Hematopoietic multipotent progenitor cell (in vitro differentiated cells): ENCODE measurements around the gene BTAF1. TPM values are rescaled to one million over a fixed set of nuclear protein-coding genes. Genes with fewer than 3 reads are reported as not detected.
"Not testable (repeated sequence)": the region's sequence is repeated elsewhere in the genome, so short reads cannot be mapped to it uniquely, and the experiment has no call there.

Experiments used
- DNase-seq, 3 donors: peaks; one replicate each; pipeline ENCODE4 v3.0.0-alpha.2; 2011 to 2015; ENCODE audit warnings: low read depth in 2 of 3, low spot score in 2 of 3
- total RNA-seq: library from RNA; depleted of rRNA; stranded (reverse); fragments of >200 nt; gene quantifications from one replicate; pipeline ENCODE4 v1.2.3, GENCODE V29; 2012

BTAF1 gene
- 38.0 TPM for total RNA-seq

- DNase-seq: peak; percentile 91 to 96 (median 95)
Measured at GRCh38 chr10:91923371-91924211, at the start of gene BTAF1. TSS of gene BTAF1 (plus strand) at chr10:91923770. CDS start at chr10:91924077, 307 bp downstream.

DNA sequence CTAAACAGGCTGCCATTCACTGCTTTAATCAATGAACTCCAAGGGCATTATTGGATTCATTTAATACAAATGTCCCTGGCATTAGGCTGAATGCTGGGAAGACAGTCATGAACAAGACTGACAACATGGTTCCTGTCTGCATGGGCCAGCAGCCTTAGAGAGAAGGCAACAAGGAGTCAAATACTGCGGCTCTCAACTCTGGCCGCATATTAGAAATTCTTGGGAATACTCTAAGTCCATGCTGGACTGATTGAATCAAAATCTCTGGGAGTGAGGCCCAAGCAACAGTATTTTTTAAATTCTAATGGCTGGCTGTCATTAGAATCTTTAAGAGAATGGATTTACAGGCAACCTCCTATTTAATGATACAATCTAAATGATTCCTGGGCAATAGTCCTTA lies 48.4 kb upstream of the BTAF1 start:
- no peak for DNase-seq

- DNase-seq: no peak
Measured at GRCh38 chr10:91875779-91876178, 47.8 kb upstream of the BTAF1 start.

DNA sequence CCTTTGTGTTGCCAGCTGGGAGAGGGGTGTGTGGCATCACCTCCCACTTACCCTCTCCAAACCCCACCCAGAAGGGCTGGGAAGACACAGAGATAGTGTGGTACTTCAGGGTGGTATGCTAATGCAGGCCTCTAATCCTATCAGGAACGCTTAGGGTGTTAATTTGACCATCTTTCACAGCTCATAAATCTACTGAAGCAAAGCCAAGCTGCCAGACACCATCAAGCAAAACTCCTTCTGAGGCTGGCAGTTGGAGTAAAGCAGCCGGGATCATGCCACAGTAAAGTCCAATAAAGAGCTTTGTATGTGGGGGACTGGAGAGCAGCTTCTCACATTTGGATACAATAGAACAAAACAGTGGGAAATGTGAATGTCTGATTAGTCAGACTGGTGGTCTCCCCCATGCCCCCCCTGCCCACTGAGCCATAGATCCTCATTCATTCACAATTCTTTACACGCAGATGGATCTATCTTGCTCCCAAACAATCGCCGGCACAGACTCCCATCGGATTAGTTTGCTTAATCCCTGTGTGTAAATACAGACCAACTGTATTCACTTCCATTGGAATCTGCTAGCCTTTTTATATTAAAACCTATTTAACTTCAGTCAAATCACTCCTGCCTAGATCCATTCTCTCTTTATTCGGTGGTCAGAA lies 43.9 kb upstream of the BTAF1 start:
- no peak for DNase-seq

- no peak for DNase-seq
Measured at GRCh38 chr10:91880310-91880709, 43.3 kb upstream of the BTAF1 start.

DNA sequence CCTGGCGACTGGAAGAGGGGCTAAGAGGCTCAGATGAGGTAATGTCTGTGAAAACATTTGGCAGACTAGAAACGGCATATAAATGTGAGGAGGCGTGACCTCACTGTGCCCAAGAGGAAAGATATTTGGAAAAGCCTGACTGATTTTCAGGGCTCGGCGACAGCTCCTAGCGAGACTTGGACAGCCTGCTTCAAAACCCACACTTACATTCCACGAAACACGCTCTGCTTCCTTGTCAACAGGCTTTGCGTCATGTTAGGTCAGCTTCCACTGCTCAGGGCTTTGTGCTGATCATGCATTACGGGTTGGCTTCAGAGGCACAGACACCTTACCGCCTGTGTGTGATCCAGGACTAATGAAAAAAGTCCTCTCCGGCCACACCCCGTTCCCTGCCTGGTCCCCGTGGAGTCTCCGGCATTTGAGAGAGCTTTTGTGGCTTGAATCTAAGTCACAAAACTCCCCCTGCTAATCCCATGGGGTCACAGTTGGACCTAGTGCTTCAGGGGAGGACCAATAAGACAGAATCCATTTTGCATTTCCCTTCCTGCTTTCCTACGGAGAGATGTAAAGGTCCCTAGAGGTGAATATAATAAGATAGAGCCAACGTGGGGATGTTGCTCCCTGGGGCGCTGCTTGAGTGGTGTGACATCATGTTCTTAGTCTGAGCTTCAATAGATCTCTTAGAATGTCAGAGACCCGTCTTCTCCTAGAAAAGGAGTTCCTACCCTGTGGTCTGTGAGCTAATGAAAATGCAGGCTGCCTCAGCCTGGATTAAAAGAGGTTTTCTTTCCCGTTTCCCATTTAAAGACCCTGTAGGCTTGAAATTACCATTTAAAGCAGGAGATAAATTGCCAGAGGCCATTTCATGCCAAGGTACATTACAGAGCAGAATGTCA lies 39.8 kb upstream of the BTAF1 start:
- no peak for DNase-seq

DNA sequence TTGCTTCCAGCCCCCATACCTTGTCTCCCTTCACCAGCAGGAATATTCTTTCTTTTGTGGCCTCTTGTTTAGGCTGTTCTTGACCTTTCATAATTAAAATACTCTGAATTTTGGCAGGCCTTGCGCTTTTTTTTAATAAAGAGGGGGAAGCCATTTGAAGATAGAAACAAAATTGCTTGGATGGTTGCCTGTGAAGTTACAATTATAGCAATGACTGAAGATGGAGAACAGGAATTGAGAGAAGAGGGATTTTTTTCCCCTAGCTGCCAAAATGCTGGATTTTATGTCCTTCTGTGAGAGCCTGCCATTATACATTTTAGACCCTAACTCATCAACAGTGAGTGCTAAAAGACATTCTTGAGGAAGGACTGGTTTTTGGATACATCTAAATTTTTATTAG lies 39.0 kb upstream of the BTAF1 start:
- no peak for DNase-seq

- no peak for DNase-seq
Measured at GRCh38 chr10:91885362-91886079, 38.0 kb upstream of the BTAF1 start.

GRCh38 chr10:91886954-91887271 lies 36.7 kb upstream of the BTAF1 start:
- DNase-seq: no peak

- peak in 2 of 3 donors; percentile 10 to 17 for DNase-seq
Measured at GRCh38 chr10:91887272-91888076, 36.1 kb upstream of the BTAF1 start.

- no peak for DNase-seq
Measured at GRCh38 chr10:91891125-91892001, 32.2 kb upstream of the BTAF1 start.

DNA sequence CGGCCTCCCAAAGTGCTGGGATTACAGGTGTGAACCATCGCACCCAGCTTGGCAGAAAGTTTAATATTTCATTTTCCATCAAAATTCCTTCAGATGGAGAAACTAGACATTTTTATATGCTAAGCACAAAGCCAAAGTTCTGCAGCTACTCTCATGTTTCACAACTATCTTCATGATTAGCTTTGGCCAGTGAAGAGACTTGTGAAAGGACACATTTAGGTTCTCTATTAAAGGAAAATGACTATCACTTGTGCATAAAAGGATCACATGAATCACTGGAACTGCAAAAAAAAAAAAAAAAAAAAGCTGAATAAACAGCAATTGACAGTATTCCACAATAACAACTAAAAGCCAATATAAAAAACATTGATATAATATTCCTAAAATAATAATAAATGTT lies 30.5 kb upstream of the BTAF1 start:
- DNase-seq: no peak

- DNase-seq: not testable (repeated sequence)
Measured at GRCh38 chr10:91894261-91894685, 29.3 kb upstream of the BTAF1 start.

DNA sequence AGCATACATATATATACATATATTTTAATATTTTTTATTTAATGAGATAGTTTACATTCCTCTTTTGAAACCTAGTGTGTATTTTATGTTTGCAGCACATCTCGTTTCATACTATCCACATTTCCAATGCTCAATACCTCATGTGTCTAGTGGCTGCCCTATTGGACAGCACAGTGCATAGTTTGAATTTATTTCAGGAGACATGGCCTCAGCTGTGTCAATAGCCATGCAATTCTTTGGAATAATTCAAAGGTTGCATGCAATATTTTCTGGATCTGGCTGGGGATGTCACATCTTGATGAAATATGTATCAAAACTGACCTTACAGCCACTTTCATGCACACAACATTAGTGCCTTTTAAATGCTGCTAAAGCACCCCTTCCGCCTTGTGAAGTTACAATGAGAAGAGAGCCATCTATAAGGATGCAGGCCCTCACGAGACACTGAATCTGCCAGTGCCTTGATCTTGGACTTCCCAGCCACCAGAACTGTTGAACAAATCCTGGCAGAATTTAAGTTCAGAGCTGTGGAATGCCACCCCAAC lies 27.3 kb upstream of the BTAF1 start:
- DNase-seq: no peak

DNA sequence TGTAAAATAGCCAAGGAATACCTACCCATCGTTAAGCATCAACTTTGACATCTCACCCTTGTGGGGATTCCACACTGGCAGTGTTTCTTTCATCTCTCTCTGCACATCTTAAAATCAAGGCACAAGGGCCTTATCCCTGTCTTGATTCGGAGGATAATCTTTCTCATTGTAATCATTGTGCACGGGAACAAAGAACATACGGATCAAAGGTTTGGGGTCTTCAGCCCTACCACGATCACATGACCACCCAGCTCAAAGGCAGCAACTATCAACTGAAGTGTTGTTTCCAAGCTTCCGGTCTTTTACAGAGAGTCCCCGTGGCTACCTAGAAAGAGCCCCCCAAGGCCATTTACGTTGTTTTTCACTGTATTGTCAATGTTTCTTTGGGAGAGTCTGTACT lies 26.1 kb upstream of the BTAF1 start:
- no peak for DNase-seq

DNA sequence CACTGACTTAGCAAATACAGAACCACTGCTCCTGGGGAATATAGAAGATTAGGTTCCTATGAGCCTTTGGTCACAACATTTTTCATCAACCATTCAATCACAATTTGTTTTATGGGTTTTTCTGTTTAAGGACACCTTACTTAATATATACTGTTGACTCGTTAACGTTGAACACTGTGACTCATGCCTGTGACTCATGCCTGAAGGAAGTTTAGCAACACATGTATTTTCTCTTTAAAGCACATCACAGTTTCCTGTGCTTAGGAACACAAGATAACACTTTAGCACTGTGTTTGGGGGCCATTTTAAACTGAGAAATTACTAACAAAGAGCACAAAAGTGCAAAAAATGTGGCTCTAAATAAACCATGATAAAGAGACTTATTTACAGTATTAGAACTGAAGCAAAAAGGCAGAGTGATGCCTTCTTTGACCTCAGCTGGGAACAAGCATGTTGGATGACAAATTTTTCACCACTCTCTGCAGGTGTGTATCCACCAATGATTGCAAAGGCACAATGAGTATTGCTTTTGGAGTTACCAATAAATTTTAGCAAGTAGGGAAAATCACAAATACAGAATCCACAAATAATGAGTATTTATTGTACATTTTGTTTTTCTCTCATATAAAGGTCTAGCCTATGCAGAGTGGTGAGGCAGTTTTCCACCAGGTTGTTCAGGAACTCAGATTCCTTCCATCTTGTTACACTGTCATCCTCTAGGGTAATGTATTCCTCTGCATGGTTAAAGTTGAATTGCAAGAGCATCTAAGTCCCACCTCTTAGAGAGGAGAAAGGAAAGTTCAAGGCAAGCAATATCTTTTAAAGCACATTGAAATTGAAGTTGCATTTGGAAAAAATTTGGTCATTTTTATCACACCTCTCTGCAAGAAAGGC lies 21.5 kb upstream of the BTAF1 start:
- peak in 2 of 3 donors; percentile 85 to 86 for DNase-seq

DNA sequence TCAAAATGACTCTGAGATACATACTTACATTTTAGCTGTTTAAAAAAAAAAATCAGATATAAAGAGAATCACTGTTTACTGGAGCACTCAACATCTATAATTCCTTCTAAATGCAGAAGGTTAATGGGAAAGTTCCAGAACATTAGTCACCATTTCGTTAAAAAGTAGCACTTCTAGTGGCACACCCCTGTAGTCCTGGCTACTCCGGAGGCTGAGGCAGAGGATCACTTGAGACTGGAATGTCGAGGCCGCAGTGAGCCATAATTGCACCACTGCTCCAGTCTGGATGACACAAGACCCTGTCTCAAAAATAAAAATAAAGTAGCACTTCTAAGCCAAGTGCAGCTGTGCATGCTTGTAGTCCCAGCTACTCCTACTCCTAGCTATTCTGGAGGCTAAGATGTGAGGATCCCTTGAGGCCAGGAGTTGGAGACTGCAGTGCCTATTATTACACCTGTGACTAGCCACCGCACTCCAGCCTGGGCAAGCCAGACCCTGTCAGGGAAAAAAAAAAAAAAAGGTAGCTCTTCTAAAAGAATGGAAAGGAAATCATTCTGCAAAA lies 16.5 kb upstream of the BTAF1 start:
- no peak for DNase-seq
